Measurements from ENCODE around the gene RBM26. TPM values are rescaled to one million over a fixed set of nuclear protein-coding genes. Genes with fewer than 3 reads are reported as not detected.

Gene RBM26
- total RNA-seq, 2 experiments from 2014 or later, result 54.8 to 57.7 TPM

GRCh38 chr13:79419365-79419764 is 13.3 kb upstream of the RBM26 start:
- no peaks in the 10 kb centered on the region for H3K27me3 Mint-ChIP-seq
- ChIA-PET CTCF (interaction anchor here (0.8 to 1.2 kb wide), 2 partner anchors 122 to 124 kb away, joined by 3 to 6 read pairs; no protein-coding TSS in a partner anchor), POLR2A (interaction anchor here (0.8 to 1.2 kb wide), 2 partner anchors 13 to 125 kb away, joined by 3 read pairs; partner anchors contain the start of gene RBM26)
- no peak overlapping the region for H3K27ac Mint-ChIP-seq
- no peak for DNase-seq
- no peaks in the 10 kb centered on the region for H3K36me3 Mint-ChIP-seq
- H3K4me1 Mint-ChIP-seq (ENCODE audit: low read depth), result no peaks in the 10 kb centered on the region
- H3K9me3 Mint-ChIP-seq, result no peaks in the 10 kb centered on the region
- intact Hi-C loops (cut with micrococcal nuclease), result no loop called here
- no peak overlapping the region for H3K4me3 Mint-ChIP-seq

- no peaks in the 10 kb centered on the region for H3K27me3 Mint-ChIP-seq
- H3K4me3 Mint-ChIP-seq, result no peak overlapping the region
- no peaks in the 10 kb centered on the region for H3K4me1 Mint-ChIP-seq (ENCODE audit: low read depth)
- CTCF ChIA-PET, result no interaction called here
- no peaks in the 10 kb centered on the region for H3K9me3 Mint-ChIP-seq
- intact Hi-C loops (cut with micrococcal nuclease), result no loop called here
- H3K27ac Mint-ChIP-seq, result no peak overlapping the region
- no peak for DNase-seq
- H3K36me3 Mint-ChIP-seq, result no peaks in the 10 kb centered on the region
- POLR2A ChIA-PET, result no interaction called here
Measured at GRCh38 chr13:79417741-79418140, 11.7 kb upstream of the RBM26 start.

DNA sequence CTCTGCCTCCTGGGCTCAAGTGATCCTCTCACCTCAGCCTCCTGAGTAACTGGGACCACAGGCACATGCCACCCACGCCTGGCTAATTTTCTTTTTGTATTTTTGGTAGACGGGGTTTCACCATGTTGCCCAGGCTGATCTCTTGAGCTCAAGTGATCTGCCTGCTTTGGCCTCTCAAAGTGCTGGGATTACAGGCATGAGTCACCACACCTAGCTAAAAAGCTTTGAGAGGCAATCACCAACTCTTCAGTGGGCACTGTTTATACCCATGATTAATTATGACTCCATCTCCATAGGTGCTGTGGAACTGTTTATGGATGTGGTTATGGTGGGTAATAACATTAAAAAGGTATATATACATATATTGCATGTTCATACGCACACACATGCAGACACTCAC is 7.5 kb upstream of the RBM26 start:
- no peaks in the 10 kb centered on the region for H3K9me3 Mint-ChIP-seq
- no peaks in the 10 kb centered on the region for H3K27me3 Mint-ChIP-seq
- ChIA-PET CTCF (interaction anchor here (1.8 kb wide), 2 partner anchors 10 to 128 kb away, joined by 7 to 9 read pairs; no protein-coding TSS in a partner anchor), POLR2A (no interaction called here)
- DNase-seq, result no peak
- no peaks in the 10 kb centered on the region for H3K36me3 Mint-ChIP-seq
- intact Hi-C loops (cut with micrococcal nuclease), result no loop called here
- H3K4me3 Mint-ChIP-seq, result no peak overlapping the region
- H3K4me1 Mint-ChIP-seq (ENCODE audit: low read depth), result peaks cover 2% of the 10 kb centered on the region
- no peak overlapping the region for H3K27ac Mint-ChIP-seq

GRCh38 chr13:79409828-79410227 is 3.8 kb upstream of the RBM26 start:
- Mint-ChIP-seq H3K27ac (no peak overlapping the region), H3K9me3 (no peaks in the 10 kb centered on the region)

DNA sequence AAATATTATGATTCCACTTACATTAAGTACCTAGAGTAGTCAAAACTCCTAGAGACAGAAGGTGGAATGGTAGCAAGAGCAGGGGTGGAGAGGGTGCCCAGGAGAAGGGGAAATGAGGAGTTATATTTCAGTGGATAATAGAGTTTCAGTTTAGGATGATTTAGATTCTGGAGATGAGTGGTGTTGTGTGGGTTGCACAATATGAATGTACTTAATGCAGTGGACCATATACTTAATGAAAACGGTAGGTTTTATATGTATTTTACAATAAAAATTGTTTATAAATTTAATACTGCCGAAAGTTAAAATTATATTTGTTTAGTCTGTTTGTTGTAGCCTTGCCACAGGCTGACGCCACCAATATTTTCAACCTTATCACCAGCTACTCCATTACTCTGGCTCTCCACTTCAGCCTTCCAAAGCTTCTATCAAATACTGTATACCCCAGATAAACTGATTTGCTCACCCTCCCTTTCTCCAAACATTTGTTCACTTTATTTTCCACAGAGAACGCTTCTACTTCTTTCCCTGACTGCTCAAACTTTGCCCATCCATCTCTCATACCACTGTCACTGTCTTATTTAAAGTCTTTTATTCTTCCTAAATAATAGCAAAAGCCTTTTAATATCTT is 1.4 kb upstream of the RBM26 start:
- no peak for DNase-seq
- Mint-ChIP-seq H3K4me3 (peak overlapping the region; percentile 88), H3K9me3 (no peaks in the 10 kb centered on the region), H3K27me3 (no peaks in the 10 kb centered on the region), H3K27ac (no peak overlapping the region), H3K36me3 (no peaks in the 10 kb centered on the region), H3K4me1 (ENCODE audit: low read depth) (peaks cover 25% of the 10 kb centered on the region)
- ChIA-PET POLR2A (interaction anchor here (0.5 to 3.0 kb wide), 5 partner anchors 44 to 154 kb away, joined by 3 to 53 read pairs (median 8); partner anchors contain the start of gene NDFIP2), CTCF (interaction anchor here (1.1 to 3.0 kb wide), 3 partner anchors 16 to 19 kb away, joined by 4 to 18 read pairs (median 13); no protein-coding TSS in a partner anchor)
- intact Hi-C loops (cut with micrococcal nuclease), result loop anchor here (5.0 kb wide), 1 partner anchor 115 kb away; no protein-coding TSS in a partner anchor

More at GRCh38 chr13:79409828-79410227, 3.8 kb upstream of the RBM26 start:
- H3K36me3 Mint-ChIP-seq, result no peaks in the 10 kb centered on the region
- H3K4me1 Mint-ChIP-seq (ENCODE audit: low read depth), result peaks cover 17% of the 10 kb centered on the region
- no peaks in the 10 kb centered on the region for H3K27me3 Mint-ChIP-seq
- no peak for DNase-seq
- POLR2A ChIA-PET, result no interaction called here
- intact Hi-C loops (cut with micrococcal nuclease), result loop anchor here (5.0 kb wide), 1 partner anchor 112 kb away; no protein-coding TSS in a partner anchor
- H3K4me3 Mint-ChIP-seq, result no peak overlapping the region
- CTCF ChIA-PET, result interaction anchor here (0.7 to 3.2 kb wide), 4 partner anchors 15 to 131 kb away, joined by 3 to 13 read pairs (median 4); no protein-coding TSS in a partner anchor

DNA sequence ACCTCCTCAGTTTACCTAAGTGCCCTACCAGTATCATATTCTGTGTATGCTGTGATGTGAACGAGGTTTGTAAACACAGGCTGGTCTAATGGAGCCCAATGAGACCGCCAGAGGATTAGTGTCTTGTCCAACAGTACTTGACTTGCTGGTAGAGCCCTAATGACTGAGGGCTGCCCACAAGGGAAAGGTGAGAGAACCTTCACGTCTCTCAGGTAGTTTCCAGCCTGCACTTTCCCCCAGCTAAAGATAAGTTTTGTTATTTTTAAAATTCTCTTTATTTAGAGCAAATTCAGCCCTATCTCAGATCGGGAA is 498 bp upstream of the RBM26 start:
- H3K27me3 Mint-ChIP-seq, result no peaks in the 10 kb centered on the region
- H3K27ac Mint-ChIP-seq, result no peak overlapping the region

DNA sequence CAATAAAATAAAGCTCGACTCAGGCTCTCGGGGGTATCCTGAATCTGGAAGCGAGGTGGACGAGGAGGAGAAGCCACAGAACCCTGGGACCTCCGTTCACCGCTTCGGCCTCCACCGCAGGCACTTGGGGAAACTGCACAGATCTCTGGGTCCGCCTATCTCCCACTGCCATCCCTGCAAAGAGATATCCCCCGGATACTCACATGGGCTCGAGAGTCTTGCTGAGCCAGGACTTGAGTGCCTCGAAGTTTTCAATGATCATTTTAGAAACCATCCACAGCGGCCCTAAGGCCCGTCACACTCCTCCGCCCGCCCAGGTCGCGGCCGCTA is 589 bp downstream of the RBM26 start:
- POLR2A ChIA-PET, result interaction anchor here (1.0 to 3.0 kb wide), 9 partner anchors 11 to 95 kb away, joined by 3 to 53 read pairs (median 5); partner anchors contain the start of gene NDFIP2
- Mint-ChIP-seq H3K9me3 (no peaks in the 10 kb centered on the region), H3K4me3 (no peak overlapping the region), H3K27ac (no peak overlapping the region), H3K27me3 (no peaks in the 10 kb centered on the region), H3K36me3 (peaks cover 6% of the 10 kb centered on the region), H3K4me1 (ENCODE audit: low read depth) (peaks cover 44% of the 10 kb centered on the region)
- CTCF ChIA-PET, result interaction anchor here (0.9 to 3.0 kb wide), 4 partner anchors 14 to 135 kb away, joined by 3 to 18 read pairs (median 8); no protein-coding TSS in a partner anchor
- intact Hi-C loops (cut with micrococcal nuclease), result loop anchor here (1.0 to 5.0 kb wide), 2 partner anchors 20 to 117 kb away; no protein-coding TSS in a partner anchor
- no peak for DNase-seq

More for the DNA sequence above, 498 bp upstream of the RBM26 start:
- peak overlapping the region; percentile 88 for H3K4me3 Mint-ChIP-seq
- peaks cover 33% of the 10 kb centered on the region for H3K4me1 Mint-ChIP-seq (ENCODE audit: low read depth)
- H3K36me3 Mint-ChIP-seq, result no peaks in the 10 kb centered on the region
- intact Hi-C loops (cut with micrococcal nuclease), result loop anchor here (1.0 to 5.0 kb wide), 4 partner anchors 13 to 116 kb away; partner anchors contain the start of gene NDFIP2
- ChIA-PET POLR2A (interaction anchor here (0.7 to 3.0 kb wide), 10 partner anchors 12 to 94 kb away, joined by 3 to 53 read pairs (median 5); partner anchors contain the start of gene NDFIP2), CTCF (interaction anchor here (0.6 to 3.0 kb wide), 7 partner anchors 15 to 96 kb away, joined by 3 to 18 read pairs (median 4); no protein-coding TSS in a partner anchor)
- no peaks in the 10 kb centered on the region for H3K9me3 Mint-ChIP-seq
- no peak for DNase-seq

GRCh38 chr13:79404985-79405384 is 1.1 kb downstream of the RBM26 start:
- POLR2A ChIA-PET, result interaction anchor here (0.6 to 3.0 kb wide), 4 partner anchors 12 to 78 kb away, joined by 3 to 53 read pairs (median 6); partner anchors contain the start of gene NDFIP2

GRCh38 chr13:79404361-79404760 is 1.7 kb downstream of the RBM26 start:
- Mint-ChIP-seq H3K27me3 (no peaks in the 10 kb centered on the region), H3K4me1 (ENCODE audit: low read depth) (peaks cover 55% of the 10 kb centered on the region), H3K9me3 (no peaks in the 10 kb centered on the region), H3K36me3 (peaks cover 15% of the 10 kb centered on the region), H3K27ac (no peak overlapping the region), H3K4me3 (no peak overlapping the region)
- POLR2A ChIA-PET, result interaction anchor here (0.6 to 3.0 kb wide), 2 partner anchors 52 to 79 kb away, joined by 3 to 53 read pairs; partner anchors contain the start of gene NDFIP2
- intact Hi-C loops (cut with micrococcal nuclease), result no loop called here
- DNase-seq, result no peak
- CTCF ChIA-PET, result interaction anchor here (3.5 kb wide), 1 partner anchor 12 kb away, joined by 29 read pairs; no protein-coding TSS in a partner anchor

More at GRCh38 chr13:79404985-79405384, 1.1 kb downstream of the RBM26 start:
- CTCF ChIA-PET, result interaction anchor here (2.6 to 3.0 kb wide), 2 partner anchors 13 to 19 kb away, joined by 13 to 18 read pairs; no protein-coding TSS in a partner anchor
- H3K9me3 Mint-ChIP-seq, result no peaks in the 10 kb centered on the region
- peaks cover 48% of the 10 kb centered on the region for H3K4me1 Mint-ChIP-seq (ENCODE audit: low read depth)
- H3K27me3 Mint-ChIP-seq, result no peaks in the 10 kb centered on the region
- H3K27ac Mint-ChIP-seq, result no peak overlapping the region
- DNase-seq, result peak; percentile 63
- peaks cover 9% of the 10 kb centered on the region for H3K36me3 Mint-ChIP-seq
- intact Hi-C loops (cut with micrococcal nuclease), result loop anchor here (1.0 to 5.0 kb wide), 2 partner anchors 20 to 117 kb away; no protein-coding TSS in a partner anchor
- no peak overlapping the region for H3K4me3 Mint-ChIP-seq

DNA sequence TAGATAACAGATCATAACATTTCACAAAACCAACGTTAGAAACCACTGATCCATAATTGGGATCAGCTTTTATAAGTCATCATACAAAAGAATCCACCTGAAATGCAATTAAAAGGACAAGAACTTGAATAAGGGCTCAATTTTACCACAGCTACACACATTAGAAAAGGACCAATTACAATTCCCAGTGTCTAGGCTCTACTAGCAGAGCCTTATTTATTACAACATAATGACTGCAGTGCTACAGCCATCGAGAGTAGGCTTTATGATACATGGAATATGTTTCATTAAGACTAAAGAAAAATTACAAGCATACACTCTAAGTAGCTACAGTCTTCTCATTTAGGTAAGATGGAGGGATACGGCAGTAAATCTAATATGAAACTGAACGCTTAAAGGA is 2.9 kb downstream of the RBM26 start:
- Mint-ChIP-seq H3K4me3 (no peak overlapping the region), H3K4me1 (ENCODE audit: low read depth) (peaks cover 60% of the 10 kb centered on the region)
- POLR2A ChIA-PET, result interaction anchor here (1.3 to 2.6 kb wide), 3 partner anchors 10 to 81 kb away, joined by 4 to 14 read pairs (median 10); no protein-coding TSS in a partner anchor

GRCh38 chr13:79402679-79403078 is 3.4 kb downstream of the RBM26 start:
- no peak for DNase-seq
- ChIA-PET CTCF (interaction anchor here (0.6 to 3.5 kb wide), 2 partner anchors 10 to 86 kb away, joined by 4 to 29 read pairs; no protein-coding TSS in a partner anchor), POLR2A (interaction anchor here (1.3 to 2.6 kb wide), 4 partner anchors 9 to 81 kb away, joined by 4 to 14 read pairs (median 9); no protein-coding TSS in a partner anchor)
- Mint-ChIP-seq H3K27ac (peak overlapping the region; percentile 72), H3K4me3 (no peak overlapping the region), H3K4me1 (ENCODE audit: low read depth) (peaks cover 58% of the 10 kb centered on the region), H3K9me3 (no peaks in the 10 kb centered on the region), H3K36me3 (peaks cover 22% of the 10 kb centered on the region), H3K27me3 (no peaks in the 10 kb centered on the region)
- intact Hi-C loops (cut with micrococcal nuclease), result no loop called here

More for the DNA sequence above, 2.9 kb downstream of the RBM26 start:
- intact Hi-C loops (cut with micrococcal nuclease), result no loop called here
- no peaks in the 10 kb centered on the region for H3K9me3 Mint-ChIP-seq
- peaks cover 20% of the 10 kb centered on the region for H3K36me3 Mint-ChIP-seq
- H3K27me3 Mint-ChIP-seq, result no peaks in the 10 kb centered on the region
- peak overlapping the region; percentile 40 for H3K27ac Mint-ChIP-seq
- CTCF ChIA-PET, result interaction anchor here (0.6 to 3.5 kb wide), 2 partner anchors 11 to 85 kb away, joined by 4 to 29 read pairs; no protein-coding TSS in a partner anchor
- no peak for DNase-seq
